GM19043 (cell line): Measurements from ENCODE around the gene NTN1.

ENCODE experiments used
- ATAC-seq: cut with Tn5 transposase; IDR thresholded peaks from one replicate; pipeline ENCODE4 v1.9.1; 2021; ENCODE audit warnings: low read depth; ENCODE audit not compliant: unreplicated experiment

Gene NTN1

GRCh38 chr17:9185142-9185541 is 163.8 kb downstream of the NTN1 start:
- ATAC-seq, result no peak

- no peak for ATAC-seq
These were observed 164.5 kb downstream of the NTN1 start for GRCh38 chr17:9185688-9186284.

DNA sequence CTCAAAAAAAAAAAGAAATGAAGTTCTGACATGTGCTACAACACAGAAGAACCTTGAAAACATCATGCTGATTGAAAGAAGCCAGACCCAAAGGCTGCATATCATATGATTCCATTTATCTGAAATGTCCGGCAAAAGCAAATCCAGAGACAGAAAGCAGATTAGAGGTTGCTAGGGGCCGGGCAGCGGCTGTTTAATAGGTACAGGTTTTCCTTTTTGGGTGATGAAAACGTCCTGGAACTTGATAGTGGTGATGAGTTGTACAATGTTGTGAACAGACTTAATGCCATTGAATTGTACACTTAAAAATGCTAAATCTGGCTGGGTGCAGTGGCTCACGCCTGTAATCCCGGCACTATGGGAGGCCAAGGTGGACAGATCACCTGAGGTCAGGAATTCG is 166.5 kb downstream of the NTN1 start:
- no peak for ATAC-seq

GRCh38 chr17:9188367-9188766 is 167.1 kb downstream of the NTN1 start:
- no peak for ATAC-seq

- no peak for ATAC-seq
These were observed 168.6 kb downstream of the NTN1 start for GRCh38 chr17:9189870-9190269.

DNA sequence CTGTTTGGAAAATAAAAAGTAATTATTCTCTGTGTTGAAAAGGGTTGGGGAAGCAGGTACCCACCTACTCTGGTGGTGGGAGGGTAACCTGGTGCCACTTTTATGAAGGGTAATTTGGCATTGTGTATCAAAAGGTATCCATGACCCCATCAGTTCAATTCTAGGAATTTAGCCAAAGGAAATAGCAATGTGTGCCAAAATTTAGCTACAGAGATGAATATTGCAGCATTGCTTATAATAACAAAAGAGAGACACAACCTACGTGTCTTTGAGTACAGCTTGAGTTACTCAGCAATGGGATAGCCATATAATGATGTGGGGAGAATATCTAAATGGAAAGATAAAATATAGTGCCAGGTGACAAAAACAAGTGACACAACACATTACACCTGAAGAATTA is 170.7 kb downstream of the NTN1 start:
- no peak for ATAC-seq

- ATAC-seq, result no peak
These were observed 174.1 kb downstream of the NTN1 start for GRCh38 chr17:9195411-9195810.

DNA sequence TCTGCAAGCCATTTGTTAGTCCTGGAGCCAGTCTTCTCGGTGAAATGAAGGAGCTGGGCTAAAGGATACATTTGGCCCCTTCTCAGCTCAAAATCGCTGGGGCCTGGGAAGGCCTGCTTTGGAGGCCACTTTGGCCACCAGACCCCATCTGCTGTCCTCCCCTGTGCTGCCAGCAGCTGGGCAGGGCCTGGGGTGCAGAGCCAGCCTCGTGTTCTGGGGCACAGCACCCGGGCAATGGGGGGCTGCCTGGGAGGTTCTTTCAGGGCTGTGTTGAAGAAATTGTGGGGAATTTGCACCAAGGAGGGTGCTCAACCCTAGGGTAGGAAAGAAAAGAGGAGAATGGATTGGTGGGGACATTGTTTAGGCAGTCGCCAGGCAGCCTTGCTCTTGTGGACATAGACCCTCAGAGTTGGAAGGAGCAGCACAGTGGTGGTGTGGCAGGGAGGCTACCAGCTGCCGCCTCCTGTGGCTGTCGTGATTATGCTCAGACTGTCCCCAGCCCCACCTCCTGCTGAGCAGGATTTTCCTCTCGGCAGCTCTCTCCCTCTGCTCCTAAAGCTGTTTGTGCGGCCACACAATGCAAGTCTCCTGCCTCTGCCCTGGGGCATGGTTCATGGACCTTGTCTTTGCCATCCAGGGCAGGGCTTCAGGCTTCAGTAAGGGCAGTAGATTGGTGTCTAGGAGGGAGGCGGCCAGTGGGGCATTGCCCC is 174.8 kb downstream of the NTN1 start:
- ATAC-seq, result no peak

GRCh38 chr17:9199571-9200551 is 178.6 kb downstream of the NTN1 start:
- ATAC-seq, result no peak

DNA sequence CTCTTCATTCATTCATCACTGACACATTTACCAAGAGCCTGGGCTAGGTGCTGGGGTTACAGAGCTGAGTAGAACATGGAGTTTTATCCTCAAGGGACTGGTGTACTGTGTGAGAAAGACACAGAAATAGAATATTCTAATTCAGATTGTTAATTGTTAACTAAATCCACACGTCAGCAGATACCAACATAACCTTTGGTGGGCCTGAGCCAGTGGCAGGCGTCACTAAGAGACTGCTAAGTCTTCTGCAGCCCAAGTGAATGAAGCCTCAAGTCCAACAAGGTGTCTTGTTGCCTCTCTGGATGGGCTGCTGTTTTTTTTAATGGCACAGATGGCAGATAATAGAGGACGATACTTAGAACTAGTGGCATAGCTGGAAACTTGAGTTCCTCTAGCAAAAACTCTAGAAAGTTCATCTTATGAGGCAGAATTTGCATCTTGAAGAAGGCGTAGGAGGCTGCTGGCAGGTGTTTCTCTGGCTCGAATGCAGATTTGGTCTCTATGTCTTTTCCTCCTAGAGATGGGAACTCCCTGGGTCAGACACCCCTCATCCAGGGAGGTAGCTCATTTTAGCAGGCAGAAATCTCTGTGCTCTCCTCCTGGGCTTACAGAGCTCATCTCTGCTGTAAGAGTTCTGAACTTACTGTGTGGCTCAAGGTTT is 179.5 kb downstream of the NTN1 start:
- ATAC-seq, result peak; percentile 79

GRCh38 chr17:9202532-9202931 is 181.2 kb downstream of the NTN1 start:
- no peak for ATAC-seq

DNA sequence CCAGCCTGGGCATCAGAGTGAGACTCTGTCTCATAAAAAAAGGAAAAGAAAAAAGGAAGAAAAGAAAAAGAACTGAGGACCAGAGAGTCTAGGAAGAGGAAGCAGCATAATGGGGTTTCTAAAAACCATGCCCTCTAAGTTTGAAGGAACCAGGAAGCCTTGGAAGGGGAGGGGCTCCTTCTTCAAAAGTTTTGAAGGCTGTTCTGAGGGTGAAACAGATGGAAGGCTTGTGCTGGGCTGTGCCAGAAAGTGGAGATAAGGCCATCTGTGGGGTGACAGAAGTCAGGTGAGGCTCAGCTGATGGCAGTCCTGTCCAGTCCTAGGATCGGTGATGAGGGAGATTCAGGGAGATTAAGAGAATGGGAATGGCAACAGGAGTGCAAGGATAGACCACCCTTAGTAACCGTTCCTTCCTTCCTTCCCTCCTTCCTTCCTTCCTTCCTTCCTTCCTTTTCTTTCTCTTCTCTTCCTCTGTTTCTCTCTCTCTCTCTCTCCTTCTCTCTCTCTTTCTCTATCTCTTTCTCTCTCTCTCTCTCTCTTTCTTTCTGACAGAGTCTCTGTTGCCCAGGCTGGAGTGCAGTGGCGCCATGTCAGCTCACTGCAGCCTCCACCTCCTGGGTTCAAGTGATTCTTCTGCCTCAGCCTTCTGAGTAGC is 182.6 kb downstream of the NTN1 start:
- no peak for ATAC-seq

DNA sequence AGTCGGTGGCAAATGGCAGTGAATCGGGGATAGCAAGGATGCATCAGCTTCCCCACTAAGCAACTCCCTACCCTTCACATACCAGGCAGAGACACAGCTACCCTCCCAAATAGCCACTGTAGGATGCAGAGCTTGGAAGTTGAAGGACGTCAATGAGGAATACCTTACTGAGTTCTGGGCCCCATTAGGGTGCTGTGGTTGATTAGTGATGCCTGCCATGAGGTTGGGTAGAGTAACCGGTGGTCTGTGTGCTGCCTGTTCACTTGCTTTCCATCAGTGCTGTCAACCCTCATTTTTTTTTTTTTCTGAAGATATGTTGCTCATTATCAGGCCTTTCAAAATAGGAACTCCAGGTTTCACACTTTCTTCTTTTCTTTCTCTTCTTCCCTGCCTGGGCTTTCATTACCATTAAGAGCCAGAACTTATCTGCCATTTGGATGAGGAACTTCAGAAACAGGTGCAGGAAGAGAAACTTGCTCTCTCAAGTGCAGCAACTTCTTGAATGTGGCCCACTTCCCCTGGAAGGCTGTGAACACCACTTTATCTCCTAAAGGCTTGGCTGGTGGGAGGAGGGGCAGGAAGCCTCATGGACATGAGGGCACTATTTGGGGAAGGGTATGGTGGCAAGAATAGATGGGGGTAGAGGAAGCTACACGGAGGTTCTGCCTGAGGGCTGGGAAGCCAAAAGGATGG is 183.5 kb downstream of the NTN1 start:
- no peak for ATAC-seq

DNA sequence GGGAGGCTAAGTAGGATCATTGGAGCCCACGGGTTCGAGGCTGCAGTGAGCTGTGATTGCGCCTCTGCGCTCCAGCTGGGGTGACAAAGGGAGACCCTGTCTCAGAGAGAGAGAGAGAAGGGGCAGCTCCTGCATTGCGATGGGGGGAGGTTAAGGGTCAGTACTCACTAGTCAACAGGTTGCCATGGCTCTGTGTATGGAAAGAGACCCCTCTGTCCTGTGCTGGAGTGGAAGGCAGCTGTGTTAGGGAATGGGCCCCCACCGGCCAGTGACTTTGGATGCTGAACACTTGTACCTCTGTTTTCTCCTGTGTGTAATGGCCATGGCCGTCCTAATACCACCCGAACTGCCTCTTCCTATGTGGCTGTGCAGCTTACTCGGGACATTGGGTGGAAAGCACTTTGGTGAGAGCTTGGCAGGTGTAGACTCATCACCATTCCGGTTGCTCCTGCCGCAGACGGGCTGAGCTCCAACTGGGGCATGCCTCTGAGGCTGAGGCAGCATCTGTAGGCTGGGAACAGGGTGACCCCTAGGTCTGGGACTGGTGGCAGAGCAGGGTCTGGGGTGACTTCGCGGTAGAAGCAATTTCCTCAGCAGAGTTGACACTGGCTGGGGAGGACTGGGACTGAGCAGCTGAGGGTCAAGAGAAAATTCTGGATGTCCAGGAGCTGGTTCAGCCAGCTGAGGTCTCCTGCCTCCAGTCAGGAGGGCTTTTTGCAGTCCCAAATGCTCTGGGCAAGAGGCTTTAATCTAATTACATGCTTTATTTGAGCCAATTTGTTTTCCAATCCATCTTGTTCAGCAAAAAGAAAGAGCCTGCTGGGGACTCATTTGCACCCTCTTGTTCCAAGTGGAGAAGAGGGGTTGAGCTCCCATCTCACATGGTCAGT is 184.5 kb downstream of the NTN1 start:
- no peak for ATAC-seq

- ATAC-seq, result no peak
These were observed 185.0 kb downstream of the NTN1 start for GRCh38 chr17:9206410-9206703.

DNA sequence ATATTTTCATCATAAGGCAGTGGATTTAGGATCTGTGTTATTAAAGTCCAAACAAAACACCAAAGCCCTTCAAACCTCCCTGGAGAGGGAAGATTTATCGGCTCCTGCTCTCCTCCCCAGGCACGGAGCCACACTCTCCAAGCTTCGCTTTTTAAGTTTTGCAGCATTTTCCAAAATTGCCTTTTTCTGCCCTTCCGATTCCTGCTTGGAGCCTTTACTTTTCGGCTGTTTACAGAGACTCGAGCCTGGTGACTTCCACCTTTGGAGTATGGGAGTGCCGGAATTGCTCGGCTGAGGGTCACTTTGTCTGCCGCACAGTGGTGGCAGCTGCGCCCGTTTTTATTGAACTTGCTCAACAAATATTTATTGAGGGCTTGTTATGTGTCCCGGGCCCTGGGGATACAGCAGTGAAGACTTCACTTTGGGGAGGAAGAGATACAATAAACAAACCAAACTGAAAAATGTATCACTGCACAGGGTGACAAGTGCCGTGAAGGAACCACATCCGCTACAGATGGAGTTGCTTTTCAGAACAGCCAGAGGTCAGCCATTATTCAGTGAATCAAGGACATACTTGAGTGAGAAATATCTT is 185.5 kb downstream of the NTN1 start:
- no peak for ATAC-seq

- ATAC-seq, result no peak
These were observed 187.2 kb downstream of the NTN1 start for GRCh38 chr17:9208381-9209105.

GRCh38 chr17:9209347-9209746 is 188.0 kb downstream of the NTN1 start:
- no peak for ATAC-seq
